GM06990 (cell line): Measurements from ENCODE around the gene MPC1.
"Not testable (repeated sequence)": the region's sequence is repeated elsewhere in the genome, so short reads cannot be mapped to it uniquely, and the experiment has no call there.

Experiments used
- DNase-seq: peaks from one replicate; pipeline ENCODE4 v3.0.0-alpha.2; 2011; ENCODE audit not compliant: insufficient read length; ENCODE audit errors: extremely low read depth
- H3K27me3 ChIP-seq: replicated peaks from 2 replicates; pipeline ENCODE4 v1.6.0; 2011; ENCODE audit warnings: low read length; ENCODE audit not compliant: control insufficient read depth, insufficient read depth
- H3K36me3 ChIP-seq: 2 replicates; pipeline ENCODE4 v1.5.1; 2011; ENCODE audit warnings: low read length; ENCODE audit not compliant: control insufficient read depth, insufficient read depth
- H3K4me3 ChIP-seq: replicated peaks from 2 replicates; pipeline ENCODE4 v1.5.1; 2011; ENCODE audit warnings: low read depth, mild to moderate bottlenecking, control low read depth, low read length
- TF ChIP-seq, protein P1 (sequence below): IDR thresholded peaks from 2 replicates; pipeline ENCODE4 v1.5.1; 2011; ENCODE audit warnings: low read length, control low read depth, mild to moderate bottlenecking, inconsistent platforms; ENCODE audit not compliant: insufficient read depth, poor library complexity, severe bottlenecking

MPC1 gene

GRCh38 chr6:166406197-166406596, 23.5 kb upstream of the MPC1 start:
- TF ChIP-seq, protein P1, sequence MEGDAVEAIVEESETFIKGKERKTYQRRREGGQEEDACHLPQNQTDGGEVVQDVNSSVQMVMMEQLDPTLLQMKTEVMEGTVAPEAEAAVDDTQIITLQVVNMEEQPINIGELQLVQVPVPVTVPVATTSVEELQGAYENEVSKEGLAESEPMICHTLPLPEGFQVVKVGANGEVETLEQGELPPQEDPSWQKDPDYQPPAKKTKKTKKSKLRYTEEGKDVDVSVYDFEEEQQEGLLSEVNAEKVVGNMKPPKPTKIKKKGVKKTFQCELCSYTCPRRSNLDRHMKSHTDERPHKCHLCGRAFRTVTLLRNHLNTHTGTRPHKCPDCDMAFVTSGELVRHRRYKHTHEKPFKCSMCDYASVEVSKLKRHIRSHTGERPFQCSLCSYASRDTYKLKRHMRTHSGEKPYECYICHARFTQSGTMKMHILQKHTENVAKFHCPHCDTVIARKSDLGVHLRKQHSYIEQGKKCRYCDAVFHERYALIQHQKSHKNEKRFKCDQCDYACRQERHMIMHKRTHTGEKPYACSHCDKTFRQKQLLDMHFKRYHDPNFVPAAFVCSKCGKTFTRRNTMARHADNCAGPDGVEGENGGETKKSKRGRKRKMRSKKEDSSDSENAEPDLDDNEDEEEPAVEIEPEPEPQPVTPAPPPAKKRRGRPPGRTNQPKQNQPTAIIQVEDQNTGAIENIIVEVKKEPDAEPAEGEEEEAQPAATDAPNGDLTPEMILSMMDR: no peak
- DNase-seq: no peak
- H3K4me3 ChIP-seq: no peak overlapping the region
- H3K27me3 ChIP-seq: no peaks in the 10 kb centered on the region
- no peaks in the 10 kb centered on the region for H3K36me3 ChIP-seq

DNA sequence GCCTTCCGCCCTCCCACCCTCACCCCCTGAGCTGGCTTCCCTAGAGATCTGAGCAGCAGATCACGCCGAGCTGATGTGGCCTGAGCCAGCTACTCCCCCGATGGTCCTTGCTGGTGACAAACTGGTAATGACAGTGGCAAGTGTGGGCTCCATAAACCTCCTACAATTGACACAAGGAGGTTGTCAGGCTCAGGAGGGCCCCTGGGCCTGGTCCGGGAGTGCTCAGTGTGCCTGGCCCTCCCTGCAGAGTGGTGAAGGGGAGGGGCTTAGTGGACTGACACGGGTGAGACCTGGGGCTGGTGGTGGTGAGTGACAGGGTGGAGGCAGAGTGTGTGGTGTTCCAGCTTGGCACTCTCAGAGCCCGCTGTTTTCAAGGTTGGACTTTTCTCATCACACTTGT, 22.6 kb upstream of the MPC1 start:
- Histone ChIP-seq H3K4me3 (no peak overlapping the region), H3K36me3 (no peaks in the 10 kb centered on the region), H3K27me3 (no peaks in the 10 kb centered on the region)
- TF ChIP-seq, protein P1: no peak
- no peak for DNase-seq

DNA sequence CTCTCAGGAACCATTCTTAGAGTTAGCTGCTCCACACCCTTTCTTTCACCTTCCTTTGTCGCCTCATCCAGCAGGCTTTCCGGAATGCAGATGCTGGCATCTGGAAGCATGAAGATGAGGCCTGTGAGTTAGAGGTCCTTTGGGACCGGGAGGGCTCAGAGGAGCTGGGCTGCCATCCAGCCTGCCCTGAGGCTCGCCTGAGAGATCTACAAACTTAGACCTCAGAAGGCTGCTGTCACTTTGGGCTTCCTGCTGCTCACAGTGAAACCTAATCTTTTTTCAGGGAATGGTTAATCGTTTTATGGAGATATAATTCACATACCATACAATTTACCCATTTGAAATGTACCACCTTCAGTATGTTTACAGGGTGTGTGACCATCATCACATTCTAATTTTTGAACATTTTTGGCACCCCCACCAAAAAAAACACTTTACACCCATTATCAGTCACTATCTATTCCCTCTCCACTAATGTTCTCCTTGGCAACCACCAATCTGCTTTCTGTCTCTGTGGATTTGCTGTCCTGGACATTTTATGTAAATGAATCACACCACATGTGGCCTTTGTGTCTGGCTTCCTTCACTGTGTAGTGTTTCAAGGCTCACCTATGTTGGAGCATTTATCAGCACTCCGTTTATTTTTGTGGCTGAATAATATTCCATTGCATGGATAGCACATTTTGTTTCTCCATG, 20.0 kb upstream of the MPC1 start:
- no peak for DNase-seq
- Histone ChIP-seq H3K36me3 (no peaks in the 10 kb centered on the region), H3K4me3 (no peak overlapping the region), H3K27me3 (no peaks in the 10 kb centered on the region)
- TF ChIP-seq, protein P1: no peak

DNA sequence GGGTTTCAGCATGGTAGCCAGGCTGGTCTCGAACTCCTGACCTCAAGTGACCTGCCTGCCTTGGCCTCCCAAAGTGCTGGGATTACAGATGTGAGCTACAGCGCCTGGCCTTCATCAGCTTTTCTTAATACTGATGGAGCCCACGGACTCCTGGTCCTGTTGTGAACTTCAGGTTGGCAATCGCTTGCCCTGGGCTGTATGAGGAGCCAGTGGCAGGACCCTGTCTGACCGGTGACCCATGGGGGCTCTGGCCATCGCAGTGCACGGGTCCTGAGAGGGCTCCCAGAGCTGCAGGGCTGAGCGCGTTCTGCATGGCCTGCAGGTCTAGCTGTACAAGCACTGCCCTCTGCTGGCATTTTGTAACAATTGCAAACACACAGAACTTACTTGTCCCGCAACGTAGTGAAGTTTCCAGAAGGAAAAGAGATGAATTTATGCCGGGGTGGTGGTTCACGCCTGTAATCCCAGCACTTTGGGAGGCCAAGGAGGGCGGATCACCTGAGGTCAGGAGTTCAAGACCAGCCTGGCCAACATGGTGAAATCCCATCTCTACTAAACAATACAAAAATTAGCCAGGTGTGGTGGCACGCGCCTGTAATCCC, 18.0 kb upstream of the MPC1 start:
- peak; percentile 57 for DNase-seq
- TF ChIP-seq, protein P1: peak; percentile 71
- not testable (repeated sequence) for H3K4me3 ChIP-seq

GRCh38 chr6:166400181-166400580, 17.4 kb upstream of the MPC1 start:
- no peak overlapping the region for H3K4me3 ChIP-seq
- DNase-seq: no peak
- TF ChIP-seq, protein P1: no peak
- no peaks in the 10 kb centered on the region for H3K36me3 ChIP-seq
- H3K27me3 ChIP-seq: no peaks in the 10 kb centered on the region

More for the DNA sequence above, 18.0 kb upstream of the MPC1 start:
- H3K36me3 ChIP-seq, H3K27me3 ChIP-seq: not testable (repeated sequence)
